Measurements from ENCODE around the gene MYLK4.

Gene MYLK4

GRCh38 chr6:2661651-2662050 lies 89.1 kb downstream of the MYLK4 start:
- Histone ChIP-seq H3K36me3 (ENCODE audit: insufficient read depth) (no peaks in the 10 kb centered on the region), H3K27ac (no peak overlapping the region), H3K4me1 (ENCODE audit: low read depth, poor library complexity, severe bottlenecking) (no peaks in the 10 kb centered on the region), H3K27me3 (ENCODE audit: insufficient read depth, low read depth) (no peaks in the 10 kb centered on the region), H3K79me2 (ENCODE audit: insufficient read depth, low read depth) (no peaks in the 10 kb centered on the region), H2AFZ (ENCODE audit: low read depth) (no peak overlapping the region), H3K4me3 (IDR thresholded peaks at IDR 0.05; ENCODE audit: insufficient read depth, low read depth, low read length) (no peak overlapping the region), H4K20me1 (ENCODE audit: insufficient read depth) (no peaks in the 10 kb centered on the region), H3K4me2 (no peak overlapping the region), H3K9ac (no peak overlapping the region)
- no peak for TF ChIP-seq CTCF (conservative IDR thresholded peaks at IDR 0.05; ENCODE audit: low read depth, low read length)

GRCh38 chr6:2659882-2660281 lies 90.8 kb downstream of the MYLK4 start:
- no peak overlapping the region for H3K9ac ChIP-seq
- H3K36me3 ChIP-seq (ENCODE audit: insufficient read depth): no peaks in the 10 kb centered on the region
- H3K27ac ChIP-seq: no peak overlapping the region
- H2AFZ ChIP-seq (ENCODE audit: low read depth): no peak overlapping the region
- TF ChIP-seq CTCF (conservative IDR thresholded peaks at IDR 0.05; ENCODE audit: low read depth, low read length): no peak
- H3K4me3 ChIP-seq (IDR thresholded peaks at IDR 0.05; ENCODE audit: insufficient read depth, low read depth, low read length): no peak overlapping the region
- H3K79me2 ChIP-seq (ENCODE audit: insufficient read depth, low read depth): no peaks in the 10 kb centered on the region
- H3K4me1 ChIP-seq (ENCODE audit: low read depth, poor library complexity, severe bottlenecking): no peaks in the 10 kb centered on the region
- no peaks in the 10 kb centered on the region for H3K27me3 ChIP-seq (ENCODE audit: insufficient read depth, low read depth)
- H4K20me1 ChIP-seq (ENCODE audit: insufficient read depth): no peaks in the 10 kb centered on the region
- H3K4me2 ChIP-seq: no peak overlapping the region

DNA sequence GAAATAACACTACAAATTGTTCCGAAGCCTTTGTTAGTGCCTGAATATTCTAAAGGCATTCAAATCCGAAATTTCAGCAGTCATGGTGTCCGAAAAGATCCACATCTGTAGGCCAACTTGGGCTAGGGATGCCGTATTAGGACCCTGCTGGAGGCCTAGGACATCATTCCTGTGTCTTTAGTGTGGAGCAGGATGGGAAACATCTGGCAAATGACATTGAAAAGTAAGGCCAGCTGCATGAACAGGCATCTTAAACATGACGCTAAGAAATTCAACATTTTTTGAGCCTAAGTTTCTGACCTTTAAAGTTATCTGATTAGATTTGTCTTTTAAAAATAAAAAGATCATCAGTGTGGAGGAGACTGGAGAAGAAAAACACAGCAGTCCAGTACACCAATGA lies 91.3 kb downstream of the MYLK4 start:
- Histone ChIP-seq H3K4me3 (IDR thresholded peaks at IDR 0.05; ENCODE audit: insufficient read depth, low read depth, low read length) (no peak overlapping the region), H4K20me1 (ENCODE audit: insufficient read depth) (no peaks in the 10 kb centered on the region), H3K36me3 (ENCODE audit: insufficient read depth) (no peaks in the 10 kb centered on the region), H3K4me1 (ENCODE audit: low read depth, poor library complexity, severe bottlenecking) (no peaks in the 10 kb centered on the region), H2AFZ (ENCODE audit: low read depth) (no peak overlapping the region), H3K9ac (no peak overlapping the region), H3K4me2 (no peak overlapping the region), H3K27me3 (ENCODE audit: insufficient read depth, low read depth) (no peaks in the 10 kb centered on the region), H3K27ac (no peak overlapping the region), H3K79me2 (ENCODE audit: insufficient read depth, low read depth) (no peaks in the 10 kb centered on the region)
- TF ChIP-seq CTCF (conservative IDR thresholded peaks at IDR 0.05; ENCODE audit: low read depth, low read length): no peak

- Histone ChIP-seq H3K27ac (no peak overlapping the region), H3K9ac (no peak overlapping the region), H3K36me3 (ENCODE audit: insufficient read depth) (no peaks in the 10 kb centered on the region), H3K4me2 (no peak overlapping the region), H2AFZ (ENCODE audit: low read depth) (no peak overlapping the region), H3K79me2 (ENCODE audit: insufficient read depth, low read depth) (no peaks in the 10 kb centered on the region), H3K27me3 (ENCODE audit: insufficient read depth, low read depth) (no peaks in the 10 kb centered on the region), H4K20me1 (ENCODE audit: insufficient read depth) (no peaks in the 10 kb centered on the region), H3K4me1 (ENCODE audit: low read depth, poor library complexity, severe bottlenecking) (no peaks in the 10 kb centered on the region), H3K4me3 (IDR thresholded peaks at IDR 0.05; ENCODE audit: insufficient read depth, low read depth, low read length) (no peak overlapping the region)
- TF ChIP-seq CTCF (conservative IDR thresholded peaks at IDR 0.05; ENCODE audit: low read depth, low read length): no peak
Observed at GRCh38 chr6:2658788-2659187, 91.9 kb downstream of the MYLK4 start.

Measured in KMS-11 (cell line).